ENCODE data around the gene ZNF12. TPM values are rescaled to one million over a fixed set of nuclear protein-coding genes. Genes with fewer than 3 reads are reported as not detected.

The ZNF12 gene
- total and polyA plus RNA-seq, 2 donors (not counting 1 experiment from before 2014, with no cell fraction given): 6.3 to 41.3 TPM

- no peaks in the 10 kb centered on the region for H3K4me1 ChIP-seq (ENCODE audit: control insufficient read depth in 2 of 2, insufficient read depth in 2 of 2, low read length in 2 of 2)
- Mint-ChIP-seq H3K9me3 (ENCODE audit: insufficient read depth) (no peaks in the 10 kb centered on the region), H3K27ac (no peak overlapping the region), H3K4me3 (no peak overlapping the region), H3K4me1 (no peaks in the 10 kb centered on the region), H3K27me3 (no peaks in the 10 kb centered on the region)
- H3K4me3 ChIP-seq (ENCODE audit: control extremely low read depth in 1 of 5, extremely low read depth in 1 of 5, insufficient read depth in 1 of 5, low read depth in 2 of 5, low read length in 4 of 5): no peak overlapping the region
- WGBS (ENCODE audit: insufficient coverage): 85% methylated on average over 5 of the region's 8 CpGs
- H2AFZ ChIP-seq (ENCODE audit: insufficient read depth, low read depth, low read length, poor library complexity, severe bottlenecking): no peak overlapping the region
- no peak overlapping the region for H3K9ac ChIP-seq (ENCODE audit: low read length)
- H4K20me1 ChIP-seq (ENCODE audit: control insufficient read depth, insufficient read depth, low read length, poor library complexity, severe bottlenecking): peaks cover 69% of the 10 kb centered on the region
- DNase-seq (no peak), ATAC-seq (ENCODE audit: low read depth) (no peak)
- H3K9me3 ChIP-seq (ENCODE audit: control extremely low read depth in 1 of 3, control insufficient read depth in 2 of 3, insufficient read depth in 1 of 3, low read length in 2 of 3): peaks cover 0 to 12% (median 0%) of the 10 kb centered on the region in 3 donors
- H3K36me3 ChIP-seq (replicated peaks in 1 of 2; ENCODE audit: control extremely low read depth in 1 of 2, control insufficient read depth in 1 of 2, extremely low read depth in 1 of 2, insufficient read depth in 2 of 2, low read length in 1 of 2): peaks cover 1 to 75% of the 10 kb centered on the region in 2 experiments
- H3K27me3 ChIP-seq (replicated peaks in 1 of 4; ENCODE audit: control extremely low read depth in 1 of 4, control insufficient read depth in 3 of 4, insufficient read depth in 4 of 4, low read length in 3 of 4): no peaks in the 10 kb centered on the region
- ChIA-PET POLR2A (no interaction called here), CTCF (no interaction called here)
- intact Hi-C loops (cut with micrococcal nuclease): no loop called here
- peaks cover 24% of the 10 kb centered on the region for H3K79me2 ChIP-seq (ENCODE audit: control insufficient read depth, insufficient read depth, low read length)
- no peak for TF ChIP-seq EZH2 (IDR thresholded peaks at IDR 0.05; ENCODE audit: borderline replicate concordance, insufficient read depth, low read depth, low read length, poor library complexity, severe bottlenecking)
- no peak for TF ChIP-seq CTCF (IDR thresholded peaks at IDR 0.05)
- no peak overlapping the region for H3K4me2 ChIP-seq (replicated peaks; ENCODE audit: low read depth, low read length, poor library complexity, severe bottlenecking)
- H3K27ac ChIP-seq (ENCODE audit: low read length in 2 of 2): no peak overlapping the region
Measured at GRCh38 chr7:6646465-6646864, 60.3 kb downstream of the ZNF12 start.

GRCh38 chr7:6644728-6645127 is 62.0 kb downstream of the ZNF12 start:
- Histone ChIP-seq H3K9me3 (ENCODE audit: control extremely low read depth in 1 of 3, control insufficient read depth in 2 of 3, insufficient read depth in 1 of 3, low read length in 2 of 3) (peaks cover 0 to 3% (median 0%) of the 10 kb centered on the region in 3 donors), H2AFZ (ENCODE audit: insufficient read depth, low read depth, low read length, poor library complexity, severe bottlenecking) (no peak overlapping the region), H3K4me3 (ENCODE audit: control extremely low read depth in 1 of 5, extremely low read depth in 1 of 5, insufficient read depth in 1 of 5, low read depth in 2 of 5, low read length in 4 of 5) (no peak overlapping the region), H3K27ac (ENCODE audit: low read length in 2 of 2) (no peak overlapping the region), H3K9ac (ENCODE audit: low read length) (no peak overlapping the region), H3K4me1 (ENCODE audit: control insufficient read depth in 2 of 2, insufficient read depth in 2 of 2, low read length in 2 of 2) (no peaks in the 10 kb centered on the region), H3K4me2 (replicated peaks; ENCODE audit: low read depth, low read length, poor library complexity, severe bottlenecking) (no peak overlapping the region), H3K79me2 (ENCODE audit: control insufficient read depth, insufficient read depth, low read length) (peaks cover 35% of the 10 kb centered on the region), H3K36me3 (replicated peaks in 1 of 2; ENCODE audit: control extremely low read depth in 1 of 2, control insufficient read depth in 1 of 2, extremely low read depth in 1 of 2, insufficient read depth in 2 of 2, low read length in 1 of 2) (peaks cover 1 to 86% of the 10 kb centered on the region in 2 experiments), H3K27me3 (replicated peaks in 1 of 4; ENCODE audit: control extremely low read depth in 1 of 4, control insufficient read depth in 3 of 4, insufficient read depth in 4 of 4, low read length in 3 of 4) (no peaks in the 10 kb centered on the region), H4K20me1 (ENCODE audit: control insufficient read depth, insufficient read depth, low read length, poor library complexity, severe bottlenecking) (peaks cover 72% of the 10 kb centered on the region)
- ATAC-seq (ENCODE audit: low read depth) (no peak), DNase-seq (no peak)
- no peak for TF ChIP-seq EZH2 (IDR thresholded peaks at IDR 0.05; ENCODE audit: borderline replicate concordance, insufficient read depth, low read depth, low read length, poor library complexity, severe bottlenecking)
- TF ChIP-seq CTCF (IDR thresholded peaks at IDR 0.05): no peak
- Mint-ChIP-seq H3K4me3 (no peak overlapping the region), H3K27ac (no peak overlapping the region), H3K27me3 (no peaks in the 10 kb centered on the region), H3K4me1 (peaks cover 5% of the 10 kb centered on the region), H3K9me3 (ENCODE audit: insufficient read depth) (no peaks in the 10 kb centered on the region)
- CTCF ChIA-PET: no interaction called here
- intact Hi-C loops (cut with micrococcal nuclease): no loop called here
- 95% methylated on average over 8 of the region's 10 CpGs for WGBS (ENCODE audit: insufficient coverage)
- POLR2A ChIA-PET: no interaction called here

All from B cell (primary cell).